ENCODE measurements around the gene BAZ2A.

The BAZ2A gene

GRCh38 chr12:56599041-56599440 lies 31.1 kb downstream of the BAZ2A start:
- H2AFZ ChIP-seq: no peak overlapping the region
- no peaks in the 10 kb centered on the region for H3K79me2 ChIP-seq
- no peak overlapping the region for H3K4me3 ChIP-seq (ENCODE audit: low read depth, low read length)
- no peaks in the 10 kb centered on the region for H3K27me3 ChIP-seq (ENCODE audit: control insufficient read depth, insufficient read depth, low read length)
- H3K27ac ChIP-seq: no peak overlapping the region
- H3K4me1 ChIP-seq: no peaks in the 10 kb centered on the region
- no peaks in the 10 kb centered on the region for H3K9me3 ChIP-seq (ENCODE audit: control insufficient read depth, low read length)
- H3K9ac ChIP-seq: no peak overlapping the region
- H3K4me2 ChIP-seq (ENCODE audit: low read length): no peak overlapping the region
- no peaks in the 10 kb centered on the region for H3K36me3 ChIP-seq (ENCODE audit: control insufficient read depth, insufficient read depth, low read length)
- TF ChIP-seq, protein P1, sequence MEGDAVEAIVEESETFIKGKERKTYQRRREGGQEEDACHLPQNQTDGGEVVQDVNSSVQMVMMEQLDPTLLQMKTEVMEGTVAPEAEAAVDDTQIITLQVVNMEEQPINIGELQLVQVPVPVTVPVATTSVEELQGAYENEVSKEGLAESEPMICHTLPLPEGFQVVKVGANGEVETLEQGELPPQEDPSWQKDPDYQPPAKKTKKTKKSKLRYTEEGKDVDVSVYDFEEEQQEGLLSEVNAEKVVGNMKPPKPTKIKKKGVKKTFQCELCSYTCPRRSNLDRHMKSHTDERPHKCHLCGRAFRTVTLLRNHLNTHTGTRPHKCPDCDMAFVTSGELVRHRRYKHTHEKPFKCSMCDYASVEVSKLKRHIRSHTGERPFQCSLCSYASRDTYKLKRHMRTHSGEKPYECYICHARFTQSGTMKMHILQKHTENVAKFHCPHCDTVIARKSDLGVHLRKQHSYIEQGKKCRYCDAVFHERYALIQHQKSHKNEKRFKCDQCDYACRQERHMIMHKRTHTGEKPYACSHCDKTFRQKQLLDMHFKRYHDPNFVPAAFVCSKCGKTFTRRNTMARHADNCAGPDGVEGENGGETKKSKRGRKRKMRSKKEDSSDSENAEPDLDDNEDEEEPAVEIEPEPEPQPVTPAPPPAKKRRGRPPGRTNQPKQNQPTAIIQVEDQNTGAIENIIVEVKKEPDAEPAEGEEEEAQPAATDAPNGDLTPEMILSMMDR (IDR thresholded peaks at IDR 0.05): no peak

GRCh38 chr12:56596815-56597214 lies 33.3 kb downstream of the BAZ2A start:
- H3K9ac ChIP-seq: no peak overlapping the region
- H3K27ac ChIP-seq: no peak overlapping the region
- no peak overlapping the region for H3K4me3 ChIP-seq (ENCODE audit: low read depth, low read length)
- no peaks in the 10 kb centered on the region for H3K9me3 ChIP-seq (ENCODE audit: control insufficient read depth, low read length)
- no peaks in the 10 kb centered on the region for H3K79me2 ChIP-seq
- TF ChIP-seq, protein P1 (IDR thresholded peaks at IDR 0.05): no peak
- no peaks in the 10 kb centered on the region for H3K4me1 ChIP-seq
- H2AFZ ChIP-seq: no peak overlapping the region
- H3K4me2 ChIP-seq (ENCODE audit: low read length): no peak overlapping the region
- no peaks in the 10 kb centered on the region for H3K36me3 ChIP-seq (ENCODE audit: control insufficient read depth, insufficient read depth, low read length)
- no peaks in the 10 kb centered on the region for H3K27me3 ChIP-seq (ENCODE audit: control insufficient read depth, insufficient read depth, low read length)

- Histone ChIP-seq H3K4me1 (no peaks in the 10 kb centered on the region), H2AFZ (no peak overlapping the region), H3K9ac (no peak overlapping the region), H3K36me3 (ENCODE audit: control insufficient read depth, insufficient read depth, low read length) (no peaks in the 10 kb centered on the region), H3K79me2 (no peaks in the 10 kb centered on the region), H3K4me2 (ENCODE audit: low read length) (no peak overlapping the region), H3K27ac (peak overlapping the region; percentile 24), H3K9me3 (ENCODE audit: control insufficient read depth, low read length) (no peaks in the 10 kb centered on the region), H3K4me3 (ENCODE audit: low read depth, low read length) (no peak overlapping the region), H3K27me3 (ENCODE audit: control insufficient read depth, insufficient read depth, low read length) (no peaks in the 10 kb centered on the region)
- TF ChIP-seq, protein P1 (IDR thresholded peaks at IDR 0.05): peak; percentile 83
These were observed 36.1 kb downstream of the BAZ2A start for GRCh38 chr12:56593909-56594621.

GRCh38 chr12:56591961-56592360 lies 38.2 kb downstream of the BAZ2A start:
- TF ChIP-seq, protein P1 (IDR thresholded peaks at IDR 0.05): no peak
- H3K79me2 ChIP-seq: no peaks in the 10 kb centered on the region
- no peaks in the 10 kb centered on the region for H3K36me3 ChIP-seq (ENCODE audit: control insufficient read depth, insufficient read depth, low read length)
- no peaks in the 10 kb centered on the region for H3K27me3 ChIP-seq (ENCODE audit: control insufficient read depth, insufficient read depth, low read length)
- no peak overlapping the region for H3K4me3 ChIP-seq (ENCODE audit: low read depth, low read length)
- no peaks in the 10 kb centered on the region for H3K4me1 ChIP-seq
- H3K27ac ChIP-seq: no peak overlapping the region
- no peaks in the 10 kb centered on the region for H3K9me3 ChIP-seq (ENCODE audit: control insufficient read depth, low read length)
- no peak overlapping the region for H2AFZ ChIP-seq
- no peak overlapping the region for H3K9ac ChIP-seq
- H3K4me2 ChIP-seq (ENCODE audit: low read length): no peak overlapping the region

- Histone ChIP-seq H3K79me2 (no peaks in the 10 kb centered on the region), H3K4me1 (no peaks in the 10 kb centered on the region), H3K9ac (no peak overlapping the region), H3K4me3 (ENCODE audit: low read depth, low read length) (no peak overlapping the region), H3K36me3 (ENCODE audit: control insufficient read depth, insufficient read depth, low read length) (no peaks in the 10 kb centered on the region), H3K27ac (no peak overlapping the region), H3K4me2 (ENCODE audit: low read length) (no peak overlapping the region), H3K27me3 (ENCODE audit: control insufficient read depth, insufficient read depth, low read length) (no peaks in the 10 kb centered on the region), H3K9me3 (ENCODE audit: control insufficient read depth, low read length) (no peaks in the 10 kb centered on the region), H2AFZ (no peak overlapping the region)
- TF ChIP-seq, protein P1 (IDR thresholded peaks at IDR 0.05): no peak
These were observed 39.0 kb downstream of the BAZ2A start for GRCh38 chr12:56591126-56591525.
